Karpas-422 (cell line): Measurements from ENCODE around the gene AGAP1. TPM values are rescaled to one million over a fixed set of nuclear protein-coding genes. Genes with fewer than 3 reads are reported as not detected.

ENCODE experiments used
- DNase-seq: peaks from one replicate; pipeline ENCODE4 v3.0.0-alpha.2; 2015
- H2AFZ ChIP-seq: fragments of 200-600 bp; sonication (generic); 2 replicates; pipeline ENCODE4 v1.6.1; 2014; ENCODE audit warnings: antibody characterized with exemption, low read length, mixed read lengths
- H3K27ac ChIP-seq: fragments of 200-600 bp; sonication (generic); 2 replicates; pipeline ENCODE4 v1.5.1; 2014; ENCODE audit warnings: mild to moderate bottlenecking, low read length, moderate library complexity
- H3K27me3 ChIP-seq: fragments of 200-600 bp; sonication (generic); 2 replicates; pipeline ENCODE4 v1.6.1; 2014; ENCODE audit warnings: low read length, mixed read lengths
- H3K36me3 ChIP-seq: fragments of 200-600 bp; sonication (generic); 2 replicates; pipeline ENCODE4 v1.6.1; 2014; ENCODE audit warnings: low read length, mixed read lengths; ENCODE audit not compliant: insufficient read depth
- H3K4me1 ChIP-seq: fragments of 200-600 bp; sonication (generic); 2 replicates; pipeline ENCODE4 v1.6.1; 2014; ENCODE audit warnings: mild to moderate bottlenecking, low read length, mixed read lengths
- H3K4me2 ChIP-seq: fragments of 200-600 bp; sonication (generic); 2 replicates; pipeline ENCODE4 v1.6.1; 2014; ENCODE audit warnings: low read length, low read depth, mild to moderate bottlenecking; ENCODE audit not compliant: poor library complexity, severe bottlenecking
- H3K4me3 ChIP-seq: fragments of 200-600 bp; sonication (generic); 2 replicates; pipeline ENCODE4 v1.5.1; 2014; ENCODE audit warnings: mild to moderate bottlenecking, antibody characterized with exemption, low read length, mixed read lengths
- H3K79me2 ChIP-seq: fragments of 200-600 bp; sonication (generic); 2 replicates; pipeline ENCODE4 v1.6.1; 2014; ENCODE audit warnings: mild to moderate bottlenecking, low read length, mixed read lengths
- H3K9ac ChIP-seq: fragments of 200-600 bp; sonication (generic); 2 replicates; pipeline ENCODE4 v1.6.0; 2014; ENCODE audit warnings: low read length
- H3K9me2 ChIP-seq: fragments of 200-600 bp; sonication (generic), shearing (Covaris generic); replicated peaks from 2 replicates; pipeline ENCODE4 v1.6.0; 2014; ENCODE audit warnings: mild to moderate bottlenecking, low read length, moderate library complexity; ENCODE audit not compliant: insufficient read depth
- H3K9me3 ChIP-seq: fragments of 300-700, 200-600 bp; sonication (generic); 2 replicates; pipeline ENCODE4 v1.6.1; 2014; ENCODE audit warnings: low read length, mixed read lengths
- H4K20me1 ChIP-seq: fragments of 200-600 bp; sonication (generic); 2 replicates; pipeline ENCODE4 v1.6.1; 2014; ENCODE audit warnings: mild to moderate bottlenecking, antibody characterized with exemption, low read length, low read depth; ENCODE audit not compliant: insufficient read depth
- total RNA-seq: library from RNA; depleted of rRNA; stranded (reverse); fragments of >200 nt; shearing (Covaris generic); gene quantifications from 2 replicates; pipeline ENCODE4 v1.2.3, GENCODE V29; 2014; ENCODE audit warnings: low replicate concordance

AGAP1 gene
- total RNA-seq, 1 experiment from 2014 or later = not detected

GRCh38 chr2:235523486-235524150 is 29.8 kb downstream of the AGAP1 start:
- Histone ChIP-seq H3K4me3 (no peak overlapping the region), H3K9ac (no peak overlapping the region), H3K79me2 (no peaks in the 10 kb centered on the region), H3K9me2 (no peaks in the 10 kb centered on the region), H3K36me3 (no peaks in the 10 kb centered on the region), H2AFZ (no peak overlapping the region), H3K4me2 (no peak overlapping the region), H3K27me3 (no peaks in the 10 kb centered on the region), H3K27ac (no peak overlapping the region), H3K4me1 (no peaks in the 10 kb centered on the region), H3K9me3 (no peaks in the 10 kb centered on the region), H4K20me1 (no peaks in the 10 kb centered on the region)
- DNase-seq = no peak

- Histone ChIP-seq H3K27me3 (no peaks in the 10 kb centered on the region), H3K27ac (no peak overlapping the region), H3K36me3 (no peaks in the 10 kb centered on the region), H3K9me2 (no peaks in the 10 kb centered on the region), H3K9me3 (no peaks in the 10 kb centered on the region), H3K4me2 (no peak overlapping the region), H3K4me1 (no peaks in the 10 kb centered on the region), H4K20me1 (no peaks in the 10 kb centered on the region), H3K79me2 (no peaks in the 10 kb centered on the region), H3K4me3 (no peak overlapping the region), H2AFZ (no peak overlapping the region), H3K9ac (no peak overlapping the region)
- DNase-seq = no peak
These were observed 32.3 kb downstream of the AGAP1 start for GRCh38 chr2:235526166-235526565.

- Histone ChIP-seq H3K27ac (no peak overlapping the region), H3K9me2 (no peaks in the 10 kb centered on the region)
These were observed 34.1 kb downstream of the AGAP1 start for GRCh38 chr2:235527806-235528469.

GRCh38 chr2:235529621-235530020 is 35.8 kb downstream of the AGAP1 start:
- Histone ChIP-seq H3K79me2 (no peaks in the 10 kb centered on the region), H3K9ac (no peak overlapping the region), H2AFZ (no peak overlapping the region), H3K4me2 (no peak overlapping the region), H3K4me3 (no peak overlapping the region), H3K36me3 (no peaks in the 10 kb centered on the region), H3K9me2 (no peaks in the 10 kb centered on the region), H3K4me1 (no peaks in the 10 kb centered on the region), H3K27me3 (no peaks in the 10 kb centered on the region), H3K9me3 (no peaks in the 10 kb centered on the region), H4K20me1 (no peaks in the 10 kb centered on the region), H3K27ac (no peak overlapping the region)
- DNase-seq = no peak

More at GRCh38 chr2:235527806-235528469, 34.1 kb downstream of the AGAP1 start:
- Histone ChIP-seq H3K79me2 (no peaks in the 10 kb centered on the region), H2AFZ (no peak overlapping the region), H3K4me1 (no peaks in the 10 kb centered on the region), H3K9me3 (no peaks in the 10 kb centered on the region), H4K20me1 (no peaks in the 10 kb centered on the region), H3K4me3 (no peak overlapping the region), H3K4me2 (no peak overlapping the region), H3K9ac (no peak overlapping the region), H3K27me3 (no peaks in the 10 kb centered on the region), H3K36me3 (no peaks in the 10 kb centered on the region)
- no peak for DNase-seq

DNA sequence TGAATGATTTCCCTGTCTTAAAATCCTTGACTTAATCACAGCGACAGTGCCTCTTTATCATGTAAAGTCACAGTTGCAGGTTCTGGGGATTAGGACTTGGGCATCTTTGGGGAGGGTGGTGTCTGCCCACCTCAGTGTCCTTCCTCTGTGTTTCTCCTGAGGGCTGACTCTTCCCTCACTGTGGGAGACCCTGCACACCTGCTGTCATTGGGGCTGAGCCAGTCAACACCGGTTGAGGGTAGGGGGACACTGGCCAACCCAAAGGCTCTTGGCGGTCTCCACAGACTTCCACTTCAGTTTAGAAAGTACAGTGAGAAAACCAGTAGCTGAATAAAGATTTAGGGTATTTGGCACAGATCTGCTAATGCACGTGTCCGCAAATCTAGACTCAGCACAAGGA is 36.9 kb downstream of the AGAP1 start:
- no peaks in the 10 kb centered on the region for H3K4me1 ChIP-seq
- H3K4me3 ChIP-seq = no peak overlapping the region
- H2AFZ ChIP-seq = no peak overlapping the region
- no peak overlapping the region for H3K4me2 ChIP-seq
- H3K9me3 ChIP-seq = no peaks in the 10 kb centered on the region
- no peak overlapping the region for H3K9ac ChIP-seq
- no peak overlapping the region for H3K27ac ChIP-seq
- no peaks in the 10 kb centered on the region for H3K79me2 ChIP-seq
- H3K27me3 ChIP-seq = no peaks in the 10 kb centered on the region
- no peaks in the 10 kb centered on the region for H4K20me1 ChIP-seq
- H3K9me2 ChIP-seq = no peaks in the 10 kb centered on the region
- H3K36me3 ChIP-seq = no peaks in the 10 kb centered on the region
- no peak for DNase-seq

- H3K9ac ChIP-seq = no peak overlapping the region
- DNase-seq = no peak
- no peak overlapping the region for H3K4me2 ChIP-seq
- H3K27me3 ChIP-seq = no peaks in the 10 kb centered on the region
- H3K4me3 ChIP-seq = no peak overlapping the region
- no peaks in the 10 kb centered on the region for H4K20me1 ChIP-seq
- H3K4me1 ChIP-seq = no peaks in the 10 kb centered on the region
- no peaks in the 10 kb centered on the region for H3K9me3 ChIP-seq
- no peaks in the 10 kb centered on the region for H3K36me3 ChIP-seq
- no peak overlapping the region for H3K27ac ChIP-seq
- H2AFZ ChIP-seq = no peak overlapping the region
- H3K79me2 ChIP-seq = no peaks in the 10 kb centered on the region
- H3K9me2 ChIP-seq = no peaks in the 10 kb centered on the region
These were observed 38.5 kb downstream of the AGAP1 start for GRCh38 chr2:235532307-235532706.

DNA sequence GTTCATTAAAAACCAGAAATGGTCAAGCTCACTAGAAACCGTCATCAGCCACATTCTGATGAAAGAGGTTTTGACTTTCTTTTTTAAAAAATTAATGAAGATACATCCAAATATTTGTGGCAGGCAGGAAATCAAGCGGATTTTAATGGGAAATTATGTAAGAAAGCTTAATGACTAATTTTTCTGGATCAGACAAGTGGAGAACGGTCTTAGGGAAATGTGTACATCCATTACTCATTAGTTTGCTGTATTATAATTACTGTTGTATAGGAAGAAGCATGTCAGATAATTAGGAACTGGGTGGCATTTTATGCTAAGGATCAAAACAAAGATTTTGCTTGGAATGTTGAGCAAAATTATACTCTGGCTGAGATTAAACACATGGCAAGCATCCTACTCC is 39.4 kb downstream of the AGAP1 start:
- Histone ChIP-seq H3K4me3 (no peak overlapping the region), H2AFZ (no peak overlapping the region), H3K9me3 (no peaks in the 10 kb centered on the region), H3K9ac (no peak overlapping the region), H3K79me2 (no peaks in the 10 kb centered on the region), H3K4me1 (no peaks in the 10 kb centered on the region), H3K27ac (no peak overlapping the region), H4K20me1 (no peaks in the 10 kb centered on the region), H3K4me2 (no peak overlapping the region), H3K36me3 (no peaks in the 10 kb centered on the region), H3K27me3 (no peaks in the 10 kb centered on the region), H3K9me2 (no peaks in the 10 kb centered on the region)
- DNase-seq = no peak

- Histone ChIP-seq H3K4me3 (no peak overlapping the region), H3K36me3 (no peaks in the 10 kb centered on the region), H3K27ac (no peak overlapping the region), H3K9ac (no peak overlapping the region), H3K27me3 (no peaks in the 10 kb centered on the region), H3K9me3 (no peaks in the 10 kb centered on the region), H4K20me1 (no peaks in the 10 kb centered on the region), H3K4me2 (no peak overlapping the region), H2AFZ (no peak overlapping the region), H3K4me1 (no peaks in the 10 kb centered on the region), H3K79me2 (no peaks in the 10 kb centered on the region), H3K9me2 (no peaks in the 10 kb centered on the region)
- no peak for DNase-seq
These were observed 40.0 kb downstream of the AGAP1 start for GRCh38 chr2:235533616-235534385.
